ENCODE data around the gene ITPR2.

The ITPR2 gene

GRCh38 chr12:26798023-26798422 is 35.0 kb downstream of the ITPR2 start:
- TF ChIP-seq FOXP2 (optimal IDR thresholded peaks at IDR 0.05; ENCODE audit: borderline replicate concordance, extremely low read depth, extremely low read length, insufficient read depth): no peak
- no peak for TF ChIP-seq SIN3A (IDR thresholded peaks at IDR 0.05; ENCODE audit: borderline replicate concordance, insufficient read depth, low read length)
- no peak for TF ChIP-seq REST (IDR thresholded peaks at IDR 0.05; ENCODE audit: insufficient read depth in 1 of 2, low read depth in 2 of 2, low read length in 2 of 2)
- no peak for TF ChIP-seq POLR2AphosphoS5 (IDR thresholded peaks at IDR 0.05; ENCODE audit: low read depth, low read length)
- no peak for TF ChIP-seq TAF1 (IDR thresholded peaks at IDR 0.05; ENCODE audit: borderline replicate concordance, insufficient read depth, low read length)

GRCh38 chr12:26795910-26796309 is 37.1 kb downstream of the ITPR2 start:
- TF ChIP-seq POLR2AphosphoS5 (IDR thresholded peaks at IDR 0.05; ENCODE audit: low read depth, low read length): no peak
- TF ChIP-seq REST (IDR thresholded peaks at IDR 0.05; ENCODE audit: insufficient read depth in 1 of 2, low read depth in 2 of 2, low read length in 2 of 2): no peak
- TF ChIP-seq SIN3A (IDR thresholded peaks at IDR 0.05; ENCODE audit: borderline replicate concordance, insufficient read depth, low read length): no peak
- TF ChIP-seq TAF1 (IDR thresholded peaks at IDR 0.05; ENCODE audit: borderline replicate concordance, insufficient read depth, low read length): no peak
- TF ChIP-seq FOXP2 (optimal IDR thresholded peaks at IDR 0.05; ENCODE audit: borderline replicate concordance, extremely low read depth, extremely low read length, insufficient read depth): no peak

- TF ChIP-seq POLR2AphosphoS5 (IDR thresholded peaks at IDR 0.05; ENCODE audit: low read depth, low read length): no peak
- no peak for TF ChIP-seq FOXP2 (optimal IDR thresholded peaks at IDR 0.05; ENCODE audit: borderline replicate concordance, extremely low read depth, extremely low read length, insufficient read depth)
- TF ChIP-seq SIN3A (IDR thresholded peaks at IDR 0.05; ENCODE audit: borderline replicate concordance, insufficient read depth, low read length): no peak
- no peak for TF ChIP-seq REST (IDR thresholded peaks at IDR 0.05; ENCODE audit: insufficient read depth in 1 of 2, low read depth in 2 of 2, low read length in 2 of 2)
- TF ChIP-seq TAF1 (IDR thresholded peaks at IDR 0.05; ENCODE audit: borderline replicate concordance, insufficient read depth, low read length): no peak
These were observed 41.6 kb downstream of the ITPR2 start for GRCh38 chr12:26791301-26791791.

- TF ChIP-seq FOXP2 (optimal IDR thresholded peaks at IDR 0.05; ENCODE audit: borderline replicate concordance, extremely low read depth, extremely low read length, insufficient read depth) (no peak), SIN3A (IDR thresholded peaks at IDR 0.05; ENCODE audit: borderline replicate concordance, insufficient read depth, low read length) (no peak), REST (IDR thresholded peaks at IDR 0.05; ENCODE audit: insufficient read depth in 1 of 2, low read depth in 2 of 2, low read length in 2 of 2) (no peak), POLR2AphosphoS5 (IDR thresholded peaks at IDR 0.05; ENCODE audit: low read depth, low read length) (no peak), TAF1 (IDR thresholded peaks at IDR 0.05; ENCODE audit: borderline replicate concordance, insufficient read depth, low read length) (no peak)
These were observed 42.4 kb downstream of the ITPR2 start for GRCh38 chr12:26790645-26790994.

Measured in PFSK-1 (cell line).